Astrocyte of the spinal cord (primary cell): ENCODE data around the gene GALNT17.

ENCODE experiments used
- DNase-seq: peaks from one replicate; pipeline ENCODE4 v3.0.0; 2011; ENCODE audit warnings: low read depth, low spot score
- H3K4me3 ChIP-seq: 2 replicates; pipeline ENCODE4 v1.5.1; 2011; ENCODE audit warnings: low read depth, mild to moderate bottlenecking, low read length, moderate library complexity
- in situ Hi-C: cut with HindIII; loops from 2 replicates; pipeline ENCODE4 v1.10.0; 2017; ENCODE audit warnings: low sequenced_read_pairs
- TF ChIP-seq, protein P1 (sequence below): IDR thresholded peaks from 2 replicates; pipeline ENCODE4 v1.5.1; 2012; ENCODE audit warnings: low read depth, mild to moderate bottlenecking, low read length, inconsistent platforms

Gene GALNT17

DNA sequence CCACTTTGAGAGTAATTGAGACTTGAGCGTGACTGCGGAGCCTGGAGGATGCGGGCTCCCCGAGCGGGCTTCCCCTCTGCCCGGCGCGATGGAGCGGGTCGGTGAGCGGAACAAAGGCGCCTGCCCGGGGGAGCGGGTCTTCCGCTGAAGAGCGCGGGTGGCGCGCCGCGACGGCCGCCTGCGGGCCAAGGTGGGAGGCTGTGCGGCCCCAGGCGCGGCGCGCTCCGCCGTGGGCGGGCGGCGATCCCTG, at the start of gene GALNT17:
GALNT17 (plus strand) TSS at position 18 of the 250 bp plus-strand sequence.
- H3K4me3 ChIP-seq: peak within 1 kb of the TSS; percentile 25
- no peak for DNase-seq
- in situ Hi-C loops: no loop called here
- TF ChIP-seq, protein P1, sequence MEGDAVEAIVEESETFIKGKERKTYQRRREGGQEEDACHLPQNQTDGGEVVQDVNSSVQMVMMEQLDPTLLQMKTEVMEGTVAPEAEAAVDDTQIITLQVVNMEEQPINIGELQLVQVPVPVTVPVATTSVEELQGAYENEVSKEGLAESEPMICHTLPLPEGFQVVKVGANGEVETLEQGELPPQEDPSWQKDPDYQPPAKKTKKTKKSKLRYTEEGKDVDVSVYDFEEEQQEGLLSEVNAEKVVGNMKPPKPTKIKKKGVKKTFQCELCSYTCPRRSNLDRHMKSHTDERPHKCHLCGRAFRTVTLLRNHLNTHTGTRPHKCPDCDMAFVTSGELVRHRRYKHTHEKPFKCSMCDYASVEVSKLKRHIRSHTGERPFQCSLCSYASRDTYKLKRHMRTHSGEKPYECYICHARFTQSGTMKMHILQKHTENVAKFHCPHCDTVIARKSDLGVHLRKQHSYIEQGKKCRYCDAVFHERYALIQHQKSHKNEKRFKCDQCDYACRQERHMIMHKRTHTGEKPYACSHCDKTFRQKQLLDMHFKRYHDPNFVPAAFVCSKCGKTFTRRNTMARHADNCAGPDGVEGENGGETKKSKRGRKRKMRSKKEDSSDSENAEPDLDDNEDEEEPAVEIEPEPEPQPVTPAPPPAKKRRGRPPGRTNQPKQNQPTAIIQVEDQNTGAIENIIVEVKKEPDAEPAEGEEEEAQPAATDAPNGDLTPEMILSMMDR: no peak

DNA sequence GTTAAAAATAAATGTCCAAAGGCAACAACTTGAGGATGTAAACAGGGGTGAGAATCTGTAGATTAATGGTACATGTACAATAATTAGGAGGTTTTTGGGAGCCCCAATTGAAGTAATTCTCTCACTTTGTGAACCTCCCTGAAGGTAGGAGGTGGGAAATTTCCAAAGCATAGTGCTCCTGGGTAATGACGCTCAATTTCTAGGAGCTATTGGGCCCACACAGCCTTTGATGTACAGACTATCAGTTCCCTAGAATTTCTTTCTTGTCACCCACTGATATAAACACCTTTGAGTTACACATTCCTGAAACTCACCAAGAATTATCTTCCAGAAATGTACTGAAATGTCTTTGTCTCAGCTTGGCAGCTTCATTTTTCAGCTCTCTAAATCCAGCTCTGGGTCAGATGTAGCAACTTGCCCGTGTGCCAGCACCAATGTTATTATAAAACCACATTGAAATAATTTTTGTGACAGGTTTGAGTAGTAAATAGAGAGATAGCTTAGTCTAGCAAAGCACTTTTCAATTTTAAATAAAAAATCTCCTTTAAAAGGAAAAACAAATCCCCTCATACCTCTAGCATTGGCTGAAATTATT, 36.6 kb upstream of the GALNT17 start:
- no peak for DNase-seq
- in situ Hi-C loops: no loop called here
- no peak overlapping the region for H3K4me3 ChIP-seq
- TF ChIP-seq, protein P1: no peak

DNA sequence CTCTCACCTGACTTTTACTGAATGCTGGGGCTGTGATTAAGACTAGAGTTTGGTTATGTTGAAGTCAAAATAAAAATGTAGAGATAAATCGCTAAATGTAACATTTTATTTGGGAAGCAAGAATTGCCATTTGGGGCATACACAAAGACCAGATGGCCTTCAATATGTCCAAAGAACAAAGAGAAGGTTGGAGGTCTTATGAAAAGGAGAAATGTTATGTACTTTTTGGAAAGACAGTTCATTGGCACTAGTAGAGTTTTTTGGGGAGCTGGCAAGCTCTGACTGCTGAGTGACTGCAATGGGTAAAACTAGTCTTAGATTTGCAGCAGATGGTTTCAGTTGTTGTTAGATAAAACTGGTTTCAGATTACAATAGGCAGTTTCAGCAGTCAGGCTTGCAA, 35.6 kb upstream of the GALNT17 start:
- H3K4me3 ChIP-seq: no peak overlapping the region
- DNase-seq: no peak
- TF ChIP-seq, protein P1: no peak
- in situ Hi-C loops: no loop called here

DNA sequence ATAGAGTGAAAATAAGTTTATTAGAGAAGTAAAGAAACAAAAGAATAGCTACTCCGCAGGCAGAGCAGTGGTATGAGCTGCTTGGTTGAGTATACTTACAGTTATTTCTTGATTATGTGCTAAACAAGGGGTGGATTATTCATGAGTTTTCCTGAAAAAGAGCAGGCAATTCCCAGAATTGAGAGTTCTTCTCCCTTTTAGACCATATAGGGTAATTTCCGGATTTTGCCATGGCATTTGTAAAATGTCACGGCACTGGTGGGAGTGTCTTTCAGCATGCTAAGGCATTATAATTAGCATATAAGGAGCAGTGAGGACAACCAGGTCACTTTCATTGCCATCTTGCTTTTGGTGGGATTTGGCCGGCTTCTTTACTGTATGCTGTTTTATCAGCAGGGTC, 25.7 kb upstream of the GALNT17 start:
- TF ChIP-seq, protein P1: no peak
- DNase-seq: no peak
- in situ Hi-C loops: no loop called here
- H3K4me3 ChIP-seq: no peak overlapping the region

DNA sequence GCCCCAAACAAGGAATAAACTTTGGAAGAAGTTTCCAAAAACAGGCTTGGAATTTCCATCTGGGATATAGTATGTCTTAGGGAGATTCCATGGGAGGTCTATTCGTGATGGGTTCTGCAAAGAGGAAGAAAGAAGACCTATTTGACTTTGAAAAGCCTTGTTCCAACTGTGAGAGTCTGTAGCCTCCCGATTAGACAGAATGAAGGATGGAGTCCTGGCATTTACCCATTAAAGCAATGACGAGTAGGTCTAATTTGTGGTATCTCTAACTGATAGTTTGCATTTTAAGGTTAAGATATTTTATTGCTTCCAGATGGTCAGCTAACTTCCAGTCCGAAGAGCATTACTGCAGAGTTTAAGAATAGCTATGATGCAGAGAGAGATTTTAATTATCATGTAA, 19.5 kb upstream of the GALNT17 start:
- in situ Hi-C loops: no loop called here
- TF ChIP-seq, protein P1: no peak
- H3K4me3 ChIP-seq: no peak overlapping the region
- no peak for DNase-seq

DNA sequence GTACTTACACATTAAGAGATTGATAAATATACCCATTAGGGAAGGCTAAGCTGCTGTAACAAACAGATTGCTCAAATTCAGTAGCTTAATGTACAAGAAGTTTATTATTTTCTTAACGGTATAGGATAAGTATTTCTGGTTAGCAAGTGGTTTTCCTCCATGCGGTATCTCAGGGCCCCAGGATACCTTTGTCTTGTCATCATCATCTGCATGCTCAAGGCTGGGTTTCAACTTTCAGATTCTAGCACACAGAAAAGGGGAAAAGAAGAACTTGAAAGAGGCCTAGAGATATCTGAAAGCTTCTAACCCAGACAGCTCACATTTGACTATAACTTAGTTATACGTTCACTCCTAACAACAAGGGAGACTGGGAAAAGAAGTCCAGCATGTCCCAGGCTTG, 11.8 kb upstream of the GALNT17 start:
- in situ Hi-C loops: no loop called here

More for the DNA sequence above, 11.8 kb upstream of the GALNT17 start:
- DNase-seq: no peak
- TF ChIP-seq, protein P1: no peak
- no peak overlapping the region for H3K4me3 ChIP-seq
